Thoracic aorta (tissue), 2 donors: ENCODE results near the gene ROBO1. TPM values are rescaled to one million over a fixed set of nuclear protein-coding genes. Genes with fewer than 3 reads are reported as not detected.
A peak's percentile ranks its signal among the peaks of the same experiment; 100 is the strongest.

Experiments
- ATAC-seq: fragments of 150-250 bp; one replicate; pipeline ENCODE4 v1.8.0; 2017; ENCODE audit warnings: low read depth; ENCODE audit not compliant: insufficient number of reproducible peaks, low FRiP score
- DNase-seq: peaks from one replicate; pipeline ENCODE4 v3.0.0-alpha.2; 2020; ENCODE audit warnings: low spot score
- H3K27ac ChIP-seq, 2 donors: fragments of 200-600 bp; sonication (generic); 1 replicate in 1 of 2; 2 replicates in 1 of 2; pipeline ENCODE4 v1.5.1; 2016; ENCODE audit warnings: mild to moderate bottlenecking in 2 of 2, moderate library complexity in 2 of 2
- H3K27me3 ChIP-seq: fragments of 200-600 bp; sonication (generic); replicated peaks from 2 replicates; pipeline ENCODE4 v1.6.0; 2016; ENCODE audit warnings: mild to moderate bottlenecking; ENCODE audit not compliant: insufficient read depth
- H3K36me3 ChIP-seq: fragments of 200-600 bp; sonication (generic); one replicate; pipeline ENCODE4 v1.5.1; 2016
- H3K4me1 ChIP-seq, 2 donors: fragments of 200-600 bp; sonication (generic); 1 replicate in 1 of 2; 2 replicates in 1 of 2; pipeline versions ENCODE4 v1.5.1 to v1.6.0; 2016; ENCODE audit warnings: low read depth in 2 of 2, mild to moderate bottlenecking in 1 of 2; ENCODE audit not compliant: control insufficient read depth in 1 of 2
- H3K4me3 ChIP-seq: fragments of 200-600 bp; sonication (generic); 2 replicates; pipeline ENCODE4 v1.5.1; 2016; ENCODE audit warnings: mild to moderate bottlenecking
- H3K9me3 ChIP-seq: fragments of 200-600 bp; sonication (generic); 2 replicates; pipeline ENCODE4 v1.5.1; 2016
- CTCF ChIP-seq: fragments of 200-600 bp; sonication (generic); IDR thresholded peaks from one replicate; pipeline ENCODE4 v1.5.1; 2019; ENCODE audit warnings: antibody characterized with exemption
- total RNA-seq, 2 donors: library from RNA; depleted of rRNA; stranded (reverse); fragments of >200 nt; gene quantifications; one replicate each; pipeline versions ENCODE4 v1.1.0 to v1.2.3, GENCODE V29; 2016

The ROBO1 gene
- total RNA-seq, 2 donors from 2014 or later = 13.3 to 24.4 TPM

GRCh38 chr3:79366414-79366813 is 401.4 kb downstream of the ROBO1 start:
- H3K27me3 ChIP-seq = no peaks in the 10 kb centered on the region
- TF ChIP-seq CTCF = no peak
- no peak for ATAC-seq

GRCh38 chr3:79364784-79365183 is 403.0 kb downstream of the ROBO1 start:
- no peak for DNase-seq
- no peaks in the 10 kb centered on the region for H3K4me1 ChIP-seq
- no peaks in the 10 kb centered on the region for H3K36me3 ChIP-seq

More at GRCh38 chr3:79366414-79366813, 401.4 kb downstream of the ROBO1 start:
- H3K27ac ChIP-seq = no peak overlapping the region
- H3K9me3 ChIP-seq = no peaks in the 10 kb centered on the region
- no peak for DNase-seq
- no peak overlapping the region for H3K4me3 ChIP-seq
- H3K36me3 ChIP-seq = no peaks in the 10 kb centered on the region
- no peaks in the 10 kb centered on the region for H3K4me1 ChIP-seq

GRCh38 chr3:79362571-79363270 is 405.1 kb downstream of the ROBO1 start:
- TF ChIP-seq CTCF = no peak
- no peak for DNase-seq
- H3K27me3 ChIP-seq = no peaks in the 10 kb centered on the region
- no peak overlapping the region for H3K4me3 ChIP-seq
- H3K27ac ChIP-seq = no peak overlapping the region
- ATAC-seq = no peak
- H3K4me1 ChIP-seq = no peaks in the 10 kb centered on the region
- no peaks in the 10 kb centered on the region for H3K9me3 ChIP-seq
- no peaks in the 10 kb centered on the region for H3K36me3 ChIP-seq

More at GRCh38 chr3:79364784-79365183, 403.0 kb downstream of the ROBO1 start:
- no peaks in the 10 kb centered on the region for H3K27me3 ChIP-seq
- H3K9me3 ChIP-seq = no peaks in the 10 kb centered on the region
- no peak overlapping the region for H3K4me3 ChIP-seq
- no peak for ATAC-seq
- H3K27ac ChIP-seq = no peak overlapping the region
- TF ChIP-seq CTCF = no peak

GRCh38 chr3:79361748-79362378 is 405.9 kb downstream of the ROBO1 start:
- Histone ChIP-seq H3K27me3 (no peaks in the 10 kb centered on the region), H3K4me3 (no peak overlapping the region), H3K36me3 (no peaks in the 10 kb centered on the region), H3K27ac (no peak overlapping the region), H3K4me1 (no peaks in the 10 kb centered on the region), H3K9me3 (no peaks in the 10 kb centered on the region)
- peak; percentile 40 for TF ChIP-seq CTCF
- ATAC-seq (no peak), DNase-seq (no peak)

- no peaks in the 10 kb centered on the region for H3K9me3 ChIP-seq
- no peaks in the 10 kb centered on the region for H3K36me3 ChIP-seq
- ATAC-seq (no peak), DNase-seq (no peak)
- no peaks in the 10 kb centered on the region for H3K4me1 ChIP-seq
- no peak overlapping the region for H3K27ac ChIP-seq
- H3K4me3 ChIP-seq = no peak overlapping the region
- no peaks in the 10 kb centered on the region for H3K27me3 ChIP-seq
- TF ChIP-seq CTCF = no peak
Measured at GRCh38 chr3:79358327-79358726, 409.5 kb downstream of the ROBO1 start.
